CD4-positive, alpha-beta T cell (primary cell): ENCODE measurements around the gene CAMTA1. TPM values are rescaled to one million over a fixed set of nuclear protein-coding genes. Genes with fewer than 3 reads are reported as not detected.

Source experiments
- ATAC-seq: fragments of 200-7000 bp; cut with Tn5 transposase; one replicate; pipeline ENCODE4 v1.10.0; 2022; ENCODE audit warnings: mild to moderate bottlenecking; ENCODE audit not compliant: poor library complexity
- CTCF ChIA-PET: fragments of 350-600 bp; sonication (Branson Sonifier 250); formaldehyde crosslinking; loops from one replicate; lab custom pipeline; 2021; ENCODE audit warnings: antibody characterized with exemption, inconsistent platforms; lab: Charles Lee
- POLR2A ChIA-PET: fragments of 350-600 bp; sonication (Branson Sonifier 250); formaldehyde crosslinking; loops from one replicate; lab custom pipeline; 2021; ENCODE audit warnings: antibody characterized with exemption, inconsistent platforms; lab: Charles Lee
- DNase-seq, 14 experiments: peaks; one replicate each; pipeline ENCODE4 v3.0.0-alpha.2; 2013 to 2020; ENCODE audit warnings: mixed read lengths in 2 of 14
- H3K27ac ChIP-seq, 2 donors: one replicate each; pipeline versions ENCODE4 v1.5.1 to v1.7.0; 2013; ENCODE audit warnings: low read length in 2 of 2, low read depth in 1 of 2, mild to moderate bottlenecking in 1 of 2
- H3K27me3 ChIP-seq, 2 experiments: 1 replicate in 1 of 2; 2 replicates in 1 of 2; pipeline versions ENCODE4 v1.6.1 to v1.7.0; 2013; ENCODE audit warnings: low read length in 2 of 2, control low read depth in 1 of 2, mild to moderate bottlenecking in 1 of 2, moderate library complexity in 1 of 2; ENCODE audit not compliant: insufficient read depth in 2 of 2, control insufficient read depth in 1 of 2
- H3K36me3 ChIP-seq: one replicate; pipeline ENCODE4 v1.6.1; 2013; ENCODE audit warnings: low read length, control low read depth; ENCODE audit not compliant: insufficient read depth
- H3K4me1 ChIP-seq: one replicate; pipeline ENCODE4 v1.6.1; 2013; ENCODE audit warnings: low read length, control low read depth; ENCODE audit not compliant: insufficient read depth
- H3K4me3 ChIP-seq: one replicate; pipeline ENCODE4 v1.5.1; 2013; ENCODE audit warnings: mild to moderate bottlenecking, low read length, moderate library complexity
- H3K9me3 ChIP-seq, 2 experiments: 1 replicate in 1 of 2; 2 replicates in 1 of 2; pipeline versions ENCODE4 v1.6.1 to v1.7.0; 2013; ENCODE audit warnings: low read length in 2 of 2, mild to moderate bottlenecking in 2 of 2, control low read depth in 1 of 2, moderate library complexity in 1 of 2; ENCODE audit not compliant: control insufficient read depth in 1 of 2, insufficient read depth in 1 of 2
- H3K27ac Mint-ChIP-seq: one replicate; pipeline ENCODE4 v1.8.0; 2020; ENCODE audit warnings: mixed read lengths
- H3K27me3 Mint-ChIP-seq: one replicate; pipeline ENCODE4 v1.8.0; 2021; ENCODE audit warnings: mixed read lengths
- H3K36me3 Mint-ChIP-seq: one replicate; pipeline ENCODE4 v1.8.0; 2021; ENCODE audit warnings: low read depth, mixed read lengths
- H3K4me1 Mint-ChIP-seq: one replicate; pipeline ENCODE4 v1.8.0; 2021; ENCODE audit warnings: low read depth, mixed read lengths
- H3K4me3 Mint-ChIP-seq: one replicate; pipeline ENCODE4 v1.8.0; 2020; ENCODE audit warnings: mild to moderate bottlenecking, mixed read lengths
- H3K9me3 Mint-ChIP-seq: one replicate; pipeline ENCODE4 v1.8.0; 2020; ENCODE audit warnings: mixed read lengths
- intact Hi-C, 2 experiments: fragments of 100-400 bp; cut with DNase I in 1 of 2; cut with micrococcal nuclease in 1 of 2; formaldehyde crosslinking; loops; one replicate each; pipeline versions ENCODE4 v1.15.1 to v1.9.0; 2023 to 2025; cut with DNase I, micrococcal nuclease
- total RNA-seq, 174 experiments: library from RNA in 2 of 174; stranded (reverse) in 2 of 174; gene quantifications; one replicate each; pipeline ENCODE4 v1.2.3 and lab custom pipeline; 2021 to 2026
- TF ChIP-seq, protein P1 (sequence below): fragments of 200-600 bp; IDR thresholded peaks from one replicate; pipeline ENCODE4 v1.8.0; 2022; ENCODE audit warnings: antibody characterized with exemption, mild to moderate bottlenecking

The CAMTA1 gene
- total RNA-seq, 2 experiments from 2014 or later = 38.6 to 39.3 TPM

DNA sequence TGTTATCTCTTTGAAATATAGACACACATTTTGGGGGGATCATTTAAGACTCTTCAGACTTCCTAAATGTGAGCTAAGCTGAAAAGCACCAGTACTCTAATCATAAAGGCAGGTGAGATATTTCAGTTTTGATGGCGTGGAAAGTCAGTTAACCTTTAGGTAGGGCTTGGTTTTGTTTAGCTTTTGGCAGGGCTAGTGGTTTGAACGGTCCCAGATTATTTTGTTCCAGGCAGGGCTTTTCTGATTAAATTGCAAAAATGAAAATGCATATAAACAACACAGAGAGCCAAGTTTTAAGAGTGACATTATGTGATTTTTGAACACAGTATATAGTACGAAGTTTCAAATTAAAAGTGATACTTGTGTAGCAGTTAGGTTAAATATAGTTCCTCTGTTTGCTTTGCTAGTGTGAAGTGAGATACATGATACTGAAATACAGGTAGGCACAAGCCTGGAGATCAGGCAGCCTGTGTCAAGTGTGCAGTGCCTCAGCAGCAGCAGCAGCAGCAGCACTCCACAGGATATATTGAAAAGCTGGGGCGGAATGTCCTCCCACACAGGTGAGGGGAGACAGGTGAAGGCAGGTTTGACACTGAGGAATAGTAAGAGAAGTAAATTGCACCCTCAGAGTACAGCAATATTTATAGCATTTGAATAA lies 47.4 kb downstream of the CAMTA1 start:
- Histone ChIP-seq H3K4me3 (no peak overlapping the region), H3K27me3 (no peaks in the 10 kb centered on the region), H3K4me1 (no peaks in the 10 kb centered on the region), H3K9me3 (no peaks in the 10 kb centered on the region), H3K36me3 (peaks cover 15% of the 10 kb centered on the region), H3K27ac (no peak overlapping the region)
- Mint-ChIP-seq H3K27me3 (no peaks in the 10 kb centered on the region), H3K27ac (no peak overlapping the region), H3K4me3 (no peak overlapping the region), H3K4me1 (peaks cover 26% of the 10 kb centered on the region), H3K9me3 (no peaks in the 10 kb centered on the region), H3K36me3 (peaks cover 55% of the 10 kb centered on the region)
- ATAC-seq (no peak), DNase-seq (no peak)
- ChIA-PET CTCF (no interaction called here), POLR2A (no interaction called here)
- intact Hi-C loops = no loop called here
- TF ChIP-seq, protein P1, sequence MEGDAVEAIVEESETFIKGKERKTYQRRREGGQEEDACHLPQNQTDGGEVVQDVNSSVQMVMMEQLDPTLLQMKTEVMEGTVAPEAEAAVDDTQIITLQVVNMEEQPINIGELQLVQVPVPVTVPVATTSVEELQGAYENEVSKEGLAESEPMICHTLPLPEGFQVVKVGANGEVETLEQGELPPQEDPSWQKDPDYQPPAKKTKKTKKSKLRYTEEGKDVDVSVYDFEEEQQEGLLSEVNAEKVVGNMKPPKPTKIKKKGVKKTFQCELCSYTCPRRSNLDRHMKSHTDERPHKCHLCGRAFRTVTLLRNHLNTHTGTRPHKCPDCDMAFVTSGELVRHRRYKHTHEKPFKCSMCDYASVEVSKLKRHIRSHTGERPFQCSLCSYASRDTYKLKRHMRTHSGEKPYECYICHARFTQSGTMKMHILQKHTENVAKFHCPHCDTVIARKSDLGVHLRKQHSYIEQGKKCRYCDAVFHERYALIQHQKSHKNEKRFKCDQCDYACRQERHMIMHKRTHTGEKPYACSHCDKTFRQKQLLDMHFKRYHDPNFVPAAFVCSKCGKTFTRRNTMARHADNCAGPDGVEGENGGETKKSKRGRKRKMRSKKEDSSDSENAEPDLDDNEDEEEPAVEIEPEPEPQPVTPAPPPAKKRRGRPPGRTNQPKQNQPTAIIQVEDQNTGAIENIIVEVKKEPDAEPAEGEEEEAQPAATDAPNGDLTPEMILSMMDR = no peak

DNA sequence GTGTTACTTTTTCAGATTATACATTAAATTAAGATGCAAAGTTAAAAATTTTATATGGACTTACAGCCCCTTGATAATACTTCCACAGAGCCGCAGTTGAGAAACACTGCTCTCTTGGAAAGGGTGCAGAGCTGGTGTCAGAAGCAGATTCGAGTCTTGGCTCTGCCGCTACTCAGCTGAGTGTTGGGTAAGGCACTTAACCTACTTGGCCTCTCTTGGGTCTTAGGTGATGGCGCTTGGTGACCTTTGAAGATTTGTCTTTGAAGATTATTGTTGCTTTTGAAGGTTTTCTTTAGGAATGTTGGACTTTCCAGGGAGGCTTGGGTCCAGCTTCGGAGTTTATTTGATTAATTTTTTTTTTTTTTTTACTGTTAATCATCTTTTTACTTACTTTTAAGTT lies 48.5 kb downstream of the CAMTA1 start:
- POLR2A ChIA-PET = no interaction called here
- Histone ChIP-seq H3K27me3 (no peaks in the 10 kb centered on the region), H3K4me1 (no peaks in the 10 kb centered on the region), H3K36me3 (peaks cover 20% of the 10 kb centered on the region), H3K4me3 (no peak overlapping the region), H3K9me3 (no peaks in the 10 kb centered on the region), H3K27ac (no peak overlapping the region)
- TF ChIP-seq, protein P1 = no peak
- H3K27ac Mint-ChIP-seq = no peak overlapping the region
- intact Hi-C loops = no loop called here
- no peak overlapping the region for H3K4me3 Mint-ChIP-seq
- peaks cover 61% of the 10 kb centered on the region for H3K36me3 Mint-ChIP-seq
- DNase-seq = no peak
- ATAC-seq = no peak
- H3K27me3 Mint-ChIP-seq = no peaks in the 10 kb centered on the region
- CTCF ChIA-PET = no interaction called here
- peaks cover 22% of the 10 kb centered on the region for H3K4me1 Mint-ChIP-seq
- H3K9me3 Mint-ChIP-seq = no peaks in the 10 kb centered on the region

DNA sequence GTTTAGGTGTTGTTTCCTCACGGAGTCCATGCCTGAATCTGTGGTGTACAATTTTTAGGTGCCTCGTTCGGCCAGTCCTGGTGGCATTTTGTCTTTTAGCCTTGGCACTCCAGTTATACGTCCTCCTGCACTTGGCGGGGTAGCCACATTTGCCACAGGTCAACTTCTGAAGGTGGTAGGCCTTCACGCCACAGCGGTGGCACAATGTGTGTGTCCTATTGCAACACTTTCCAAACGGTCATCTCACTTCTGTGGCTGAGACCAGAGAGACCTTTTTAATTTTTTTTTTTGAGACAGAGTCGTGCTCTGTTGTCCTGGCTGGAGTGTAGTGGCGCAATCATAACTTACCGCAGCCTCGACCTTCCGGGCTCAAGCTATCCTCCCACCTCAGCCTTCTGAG lies 49.1 kb downstream of the CAMTA1 start:
- Histone ChIP-seq H3K4me1 (no peaks in the 10 kb centered on the region), H3K36me3 (peaks cover 22% of the 10 kb centered on the region), H3K4me3 (no peak overlapping the region), H3K27ac (no peak overlapping the region), H3K27me3 (no peaks in the 10 kb centered on the region), H3K9me3 (no peaks in the 10 kb centered on the region)
- Mint-ChIP-seq H3K4me3 (no peak overlapping the region), H3K27me3 (no peaks in the 10 kb centered on the region), H3K4me1 (peaks cover 20% of the 10 kb centered on the region), H3K27ac (no peak overlapping the region), H3K36me3 (peaks cover 58% of the 10 kb centered on the region), H3K9me3 (no peaks in the 10 kb centered on the region)
- DNase-seq = no peak
- ATAC-seq = no peak
- intact Hi-C loops = no loop called here
- ChIA-PET POLR2A (no interaction called here), CTCF (no interaction called here)
- TF ChIP-seq, protein P1 = no peak
